HG03342 (cell line): Measurements from ENCODE around the gene BRMS1L.
"Not testable (repeated sequence)": the region's sequence is repeated elsewhere in the genome, so short reads cannot be mapped to it uniquely, and the experiment has no call there.

ENCODE experiments used
- ATAC-seq: cut with Tn5 transposase; IDR thresholded peaks from one replicate; pipeline ENCODE4 v1.9.1; 2021; ENCODE audit warnings: mild to moderate bottlenecking, moderate library complexity; ENCODE audit not compliant: unreplicated experiment

Gene BRMS1L, protein sequence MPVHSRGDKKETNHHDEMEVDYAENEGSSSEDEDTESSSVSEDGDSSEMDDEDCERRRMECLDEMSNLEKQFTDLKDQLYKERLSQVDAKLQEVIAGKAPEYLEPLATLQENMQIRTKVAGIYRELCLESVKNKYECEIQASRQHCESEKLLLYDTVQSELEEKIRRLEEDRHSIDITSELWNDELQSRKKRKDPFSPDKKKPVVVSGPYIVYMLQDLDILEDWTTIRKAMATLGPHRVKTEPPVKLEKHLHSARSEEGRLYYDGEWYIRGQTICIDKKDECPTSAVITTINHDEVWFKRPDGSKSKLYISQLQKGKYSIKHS

DNA sequence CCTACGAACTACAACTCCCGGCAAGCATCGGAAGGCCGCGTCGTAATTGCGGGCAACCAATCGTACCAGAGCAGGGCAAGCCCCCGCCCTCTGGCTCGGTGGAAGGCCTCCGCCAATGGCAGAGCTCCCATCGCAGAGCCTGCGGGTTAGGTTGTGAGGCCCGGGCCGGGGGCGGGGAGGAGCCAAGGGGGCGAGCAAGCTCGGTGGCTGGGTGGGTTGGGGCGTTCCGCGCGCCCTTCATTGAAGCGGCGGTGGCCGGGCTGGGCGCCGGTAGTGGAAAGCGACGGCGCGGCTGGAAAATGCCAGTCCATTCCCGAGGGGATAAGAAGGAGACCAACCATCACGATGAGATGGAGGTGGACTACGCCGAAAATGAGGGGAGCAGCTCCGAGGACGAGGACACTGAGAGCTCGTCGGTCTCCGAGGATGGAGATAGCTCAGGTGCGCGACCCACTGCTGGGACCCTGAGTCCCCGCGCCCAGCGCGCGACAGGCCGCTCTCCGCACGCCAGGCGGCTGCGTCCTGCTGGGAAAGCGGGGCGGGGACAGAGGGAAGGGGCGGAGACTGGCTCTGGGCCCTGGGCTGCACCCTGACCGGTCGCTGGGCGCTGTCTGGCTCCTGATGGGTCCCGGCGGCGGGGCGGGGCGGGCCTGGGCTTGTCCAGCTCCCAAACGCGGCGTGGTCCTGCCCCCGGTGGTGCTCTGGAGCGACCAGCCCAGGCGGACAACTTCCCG lies at the start of gene BRMS1L:
Gene BRMS1L, plus strand, starts transcription at position 121 of the 734 bp plus-strand sequence. Its CDS starts 179 bp downstream, at position 300.
- ATAC-seq, result peak; percentile 98

DNA sequence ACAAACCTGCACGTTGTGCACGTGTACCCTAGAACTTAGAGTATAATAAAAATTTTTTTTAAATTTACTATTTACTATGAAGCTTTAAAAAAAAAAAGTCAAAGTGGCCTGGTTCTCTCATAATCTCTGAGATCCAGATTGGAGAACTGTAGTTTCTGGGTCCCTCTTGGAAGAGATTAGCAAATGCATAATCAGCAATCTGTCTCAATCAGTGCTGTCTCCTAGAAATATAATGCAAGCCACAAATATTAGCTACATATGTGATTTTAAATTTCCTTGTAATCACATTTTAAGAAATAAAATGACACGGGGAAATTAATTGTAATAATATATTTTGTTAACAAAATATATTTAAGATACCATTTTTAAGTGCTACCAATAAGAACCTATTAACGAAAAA lies 49.3 kb upstream of the BRMS1L start:
- no peak for ATAC-seq

DNA sequence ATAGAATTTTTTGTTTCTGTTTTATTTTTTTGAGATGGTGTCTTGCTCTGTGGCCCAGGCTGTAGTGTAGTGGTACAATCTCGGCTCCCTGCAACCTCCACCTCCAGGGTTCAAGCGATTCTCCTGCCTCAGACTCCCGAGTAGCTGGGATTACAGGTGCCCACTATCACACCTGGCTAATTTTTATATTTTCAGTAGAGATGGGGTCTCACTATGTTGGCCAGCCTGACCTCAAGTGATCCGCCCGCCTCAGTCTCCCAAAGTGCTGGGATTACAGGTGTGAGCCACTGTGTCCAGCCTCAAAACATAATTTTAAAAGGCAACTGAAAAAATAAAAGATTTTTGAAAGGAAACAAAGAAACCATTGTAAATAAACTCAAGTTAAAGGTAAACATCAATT lies 48.6 kb upstream of the BRMS1L start:
- not testable (repeated sequence) for ATAC-seq

DNA sequence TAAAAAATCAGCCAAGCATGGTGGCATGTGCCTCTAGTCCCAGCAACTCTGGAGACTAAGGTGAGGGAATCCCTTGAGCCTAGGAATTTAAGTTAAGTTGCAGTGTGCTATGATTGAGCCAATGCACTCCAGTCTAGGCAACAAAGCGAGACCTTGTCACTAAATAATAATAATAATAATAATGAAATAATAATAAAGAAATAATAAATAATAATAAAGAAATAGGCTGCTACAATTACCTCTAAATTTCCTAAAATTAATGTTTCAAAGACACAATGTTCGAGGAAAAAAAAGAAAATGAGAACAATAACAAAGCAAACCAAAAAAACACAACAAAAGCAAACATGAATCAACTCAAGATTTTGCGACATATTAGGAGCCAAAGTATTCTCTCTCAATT lies 46.8 kb upstream of the BRMS1L start:
- no peak for ATAC-seq

DNA sequence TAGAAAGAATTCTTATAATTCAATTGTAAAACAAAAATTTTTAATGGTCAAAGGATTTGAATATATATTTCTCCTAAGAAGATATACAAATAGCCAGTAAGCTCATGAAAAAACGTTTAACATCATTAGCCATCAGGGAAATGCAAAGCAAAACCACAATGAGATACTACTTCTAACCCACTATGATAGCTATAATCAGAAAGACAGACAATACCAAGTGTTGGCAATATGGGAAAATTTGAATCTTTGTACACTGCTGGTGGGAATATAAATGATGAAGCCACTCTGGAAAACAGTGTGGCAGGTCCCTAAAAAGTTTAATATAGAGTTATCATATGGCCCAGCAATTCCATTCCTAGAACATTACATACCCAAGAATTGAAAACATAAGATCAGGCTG lies 42.4 kb upstream of the BRMS1L start:
- ATAC-seq, result no peak

DNA sequence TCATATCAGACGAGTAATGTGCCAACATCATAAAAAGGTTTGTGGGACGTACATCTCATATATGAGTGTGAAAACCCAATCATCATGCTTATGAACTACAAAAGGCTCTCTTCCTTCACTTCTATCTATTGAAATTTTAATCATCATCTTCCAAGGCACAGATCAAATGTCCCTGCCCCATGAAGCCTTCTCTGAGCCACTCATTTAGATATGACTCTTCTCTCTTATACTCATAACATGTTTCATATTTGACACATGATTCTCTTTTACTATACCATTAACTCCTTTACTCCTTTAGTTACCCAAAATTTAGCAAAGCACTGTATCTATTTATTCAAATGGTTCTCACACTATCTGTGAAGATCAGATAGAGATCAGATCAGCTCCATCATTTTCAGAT lies 39.3 kb upstream of the BRMS1L start:
- no peak for ATAC-seq

DNA sequence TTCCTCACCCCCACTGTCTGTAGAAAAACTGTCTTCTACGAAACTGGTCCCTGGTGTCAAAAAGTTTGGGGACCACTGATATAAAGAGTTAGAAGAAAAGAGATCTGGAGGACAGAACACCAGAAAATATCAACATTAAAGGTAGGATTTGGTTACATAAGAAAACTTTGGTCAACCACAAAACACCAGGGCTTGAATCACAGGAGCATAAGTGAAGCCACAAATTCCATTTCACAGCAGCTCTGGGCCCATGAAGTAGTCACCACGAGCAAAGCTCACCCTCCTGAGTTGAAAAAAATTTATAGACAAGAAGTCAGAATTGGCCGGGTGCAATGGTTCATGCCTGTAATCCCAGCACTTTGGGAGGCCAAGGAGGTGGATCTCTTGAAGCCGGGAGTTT lies 36.5 kb upstream of the BRMS1L start:
- no peak for ATAC-seq

DNA sequence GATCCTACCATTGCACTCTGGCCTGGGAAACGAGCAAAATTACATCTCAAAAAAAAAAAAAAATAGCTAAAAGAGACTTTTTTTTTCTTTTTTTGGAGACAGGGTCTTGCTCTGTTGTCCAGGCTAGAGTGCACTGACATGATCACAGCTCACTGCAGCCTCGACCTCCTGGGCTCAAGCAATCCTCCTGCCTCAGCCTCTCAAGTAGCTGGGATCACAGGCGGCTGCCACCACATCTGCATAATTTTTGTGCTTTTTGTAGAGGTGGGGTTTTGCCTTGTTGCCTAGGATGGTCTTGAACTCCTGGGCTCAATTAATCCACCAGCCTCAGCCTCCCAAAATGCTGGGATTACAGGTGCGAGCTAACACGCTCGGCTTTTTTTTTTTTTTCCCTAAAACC lies 28.3 kb upstream of the BRMS1L start:
- ATAC-seq, result no peak

DNA sequence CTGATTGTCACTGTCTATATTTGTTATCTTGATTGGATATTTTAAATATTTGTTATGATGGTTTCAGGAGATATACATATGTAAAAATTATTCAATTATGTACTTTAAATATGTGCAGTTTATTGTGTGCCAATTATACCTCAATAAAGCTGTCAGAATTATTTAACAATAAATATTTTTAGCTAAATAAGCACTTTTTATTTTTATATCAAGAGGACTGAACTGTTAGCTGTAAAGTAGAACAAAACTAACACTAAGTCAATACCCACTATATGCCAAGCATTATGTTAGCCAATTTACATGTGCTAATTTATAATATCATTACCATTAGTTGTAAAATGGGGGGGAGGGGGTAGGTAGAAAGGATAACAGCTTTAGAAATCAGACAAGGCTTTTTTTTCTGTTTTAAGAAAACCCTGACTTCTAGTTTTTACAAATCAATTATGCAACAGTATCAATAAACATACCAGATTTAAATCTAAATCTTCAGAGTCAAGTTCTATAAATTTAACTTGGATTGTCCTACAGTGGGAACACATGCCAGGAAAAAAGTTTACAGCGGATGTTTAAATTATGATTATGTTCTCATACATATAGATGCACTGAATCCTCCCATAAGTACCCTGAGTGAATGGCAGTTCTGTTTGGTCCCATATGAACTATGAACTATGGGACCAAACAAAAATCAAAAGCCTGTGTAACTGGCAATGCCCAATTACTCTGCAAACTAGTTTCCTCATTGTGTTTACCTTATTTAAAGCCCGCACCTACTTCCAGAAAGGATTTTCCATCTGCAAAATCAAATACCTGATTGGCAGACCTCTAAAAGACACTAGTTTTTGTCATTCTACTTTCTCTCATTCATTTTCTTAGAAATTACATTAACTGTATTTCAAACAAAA lies 19.9 kb upstream of the BRMS1L start:
- ATAC-seq, result no peak

DNA sequence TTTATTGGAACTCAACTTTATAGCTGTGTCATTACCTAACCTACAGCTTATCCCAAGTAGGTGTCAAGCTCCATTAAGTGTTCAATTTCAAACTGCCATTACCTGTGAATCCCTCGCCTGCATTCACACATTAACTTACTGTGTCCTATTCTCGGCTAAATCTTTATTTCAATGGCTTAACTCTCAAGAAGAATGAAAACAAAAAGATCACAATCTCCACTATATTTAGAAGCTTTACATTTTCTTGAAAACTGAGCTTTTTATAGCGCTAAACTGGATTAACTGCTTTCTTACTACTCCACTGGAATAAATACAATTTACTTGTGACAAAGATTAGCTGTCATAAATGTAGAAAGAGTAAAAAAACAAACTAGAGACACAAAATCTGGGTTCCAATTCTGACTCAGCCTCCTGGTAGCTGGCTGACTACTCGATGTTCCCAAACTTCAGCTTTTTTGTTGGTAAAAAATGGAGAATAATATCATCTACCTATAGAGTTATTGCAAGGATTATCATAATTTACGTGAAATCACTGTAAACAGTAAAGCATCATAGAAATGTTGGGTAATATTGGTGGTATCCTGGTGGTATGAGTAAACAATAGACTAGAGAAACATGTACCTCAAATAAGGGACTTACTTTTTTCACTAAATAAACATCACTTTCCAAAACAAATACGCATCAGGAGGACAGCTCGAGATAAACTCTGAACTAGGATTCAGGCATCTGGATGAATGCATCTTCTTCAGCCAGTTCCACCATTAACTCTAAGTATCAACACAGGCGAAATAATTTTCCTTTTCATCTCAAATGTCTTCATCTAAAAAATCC lies 18.8 kb upstream of the BRMS1L start:
- ATAC-seq, result no peak

DNA sequence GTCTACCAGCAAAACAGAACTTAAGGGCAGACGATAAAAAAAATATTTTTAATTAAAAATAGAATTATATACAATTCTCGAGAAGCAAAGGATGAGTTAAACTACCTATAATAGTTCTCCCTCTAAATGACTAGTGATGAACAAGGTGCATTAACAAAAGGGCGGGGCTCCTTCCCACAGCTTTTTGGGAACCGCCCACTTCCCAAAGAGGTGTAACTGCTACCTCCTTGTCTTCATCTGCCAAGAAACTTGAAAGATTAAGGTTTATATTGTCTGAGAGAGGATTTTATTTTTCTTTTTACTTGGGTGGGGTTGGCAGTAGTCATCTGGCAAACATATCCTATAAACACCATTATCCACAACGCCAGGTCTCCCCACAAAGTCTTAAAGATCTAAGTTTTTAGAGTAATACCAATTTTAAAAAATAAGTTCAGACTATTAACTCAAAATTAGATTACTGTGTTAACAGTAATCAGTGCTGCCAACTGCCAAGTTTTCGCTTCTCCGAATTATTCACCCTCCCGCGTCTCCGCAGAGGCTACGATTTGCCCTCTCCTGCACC lies 18.0 kb upstream of the BRMS1L start:
- ATAC-seq, result no peak

DNA sequence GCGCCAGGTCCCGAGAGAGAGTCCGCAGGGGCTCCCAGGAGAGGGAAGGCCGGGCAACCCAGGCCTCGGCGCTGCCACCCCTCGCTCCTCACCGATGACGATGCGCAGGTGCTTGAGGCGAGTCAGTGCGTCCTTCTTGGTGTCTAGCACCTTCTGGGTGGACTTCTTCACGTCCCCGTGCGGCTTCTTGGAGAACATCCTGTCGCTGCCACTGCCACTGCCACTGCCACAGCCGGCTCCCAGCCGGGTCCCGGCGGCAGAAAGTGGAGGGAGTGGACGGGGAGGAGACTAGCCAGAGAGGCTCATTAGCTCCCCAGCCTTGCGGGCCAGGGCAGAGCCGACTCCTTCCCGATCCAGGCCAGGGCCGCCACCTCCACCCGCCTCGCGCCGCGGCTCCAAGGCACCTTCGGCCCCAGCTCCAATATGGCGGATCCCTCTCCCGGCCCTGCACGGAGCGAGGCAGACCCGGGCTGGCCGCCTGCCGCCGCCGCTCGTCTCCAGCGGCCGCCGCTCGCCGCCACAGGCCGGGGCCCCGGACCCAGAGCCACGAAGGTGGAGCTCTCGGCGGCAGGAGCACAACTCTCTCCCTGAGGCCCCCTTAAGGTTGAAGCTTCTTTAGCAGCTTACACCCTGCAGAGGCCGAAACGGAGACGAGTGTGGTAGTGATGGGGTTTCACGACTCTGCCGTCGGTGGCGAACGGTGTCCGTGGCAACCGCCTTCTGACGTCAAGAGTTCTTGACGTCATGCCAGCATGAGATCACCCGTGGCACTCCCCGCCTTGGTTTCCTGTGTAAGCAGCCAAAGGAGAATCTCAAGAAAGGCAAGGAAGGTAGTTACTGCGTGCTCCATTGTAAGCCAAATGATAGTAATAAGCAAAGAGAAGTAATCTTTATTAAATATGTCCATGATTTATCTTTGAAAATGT lies 17.2 kb upstream of the BRMS1L start, which contains the start of gene RALGAPA1:
Gene RALGAPA1, minus strand, starts transcription at position 658 of the 926 bp plus-strand sequence. Its CDS starts 460 bp downstream, at position 198.
- ATAC-seq, result peak; percentile 98

DNA sequence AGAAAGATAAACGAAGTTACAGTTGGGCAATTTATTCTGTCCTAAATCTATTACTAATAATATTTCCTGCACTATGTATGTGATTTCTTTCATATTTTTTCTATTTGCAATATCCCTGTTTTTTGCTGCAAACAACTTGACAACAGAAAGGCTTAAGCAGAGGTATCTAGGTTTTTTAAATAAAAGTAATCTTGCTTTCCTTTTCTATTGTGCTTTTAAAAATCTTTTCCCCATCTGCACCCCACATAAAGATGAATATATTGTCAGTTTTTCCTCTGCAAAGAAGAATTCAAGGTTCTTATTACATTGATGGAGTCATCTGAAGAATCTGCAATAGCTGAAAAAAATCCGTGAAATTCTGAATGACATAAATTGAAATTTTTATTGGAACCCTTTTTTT lies 16.5 kb upstream of the BRMS1L start:
- ATAC-seq, result no peak

DNA sequence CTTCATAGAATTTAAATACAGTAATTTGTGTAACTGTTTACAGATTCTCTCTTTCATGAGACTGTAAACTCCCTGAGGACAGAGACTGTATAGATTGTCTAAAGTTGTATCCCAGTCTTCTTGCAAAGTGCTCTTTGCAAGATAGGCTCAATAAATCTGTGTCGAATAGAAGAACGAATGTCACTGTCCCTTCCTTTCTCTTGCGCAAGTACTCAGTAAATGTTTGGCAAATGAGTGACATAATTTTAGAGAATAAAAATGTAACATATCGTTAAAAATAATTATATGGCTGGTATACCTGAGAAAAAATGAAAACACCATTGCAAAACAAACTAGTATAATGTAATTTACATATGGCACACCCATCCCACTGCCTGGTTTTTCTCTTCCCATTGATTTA lies 15.2 kb upstream of the BRMS1L start:
- ATAC-seq, result no peak

DNA sequence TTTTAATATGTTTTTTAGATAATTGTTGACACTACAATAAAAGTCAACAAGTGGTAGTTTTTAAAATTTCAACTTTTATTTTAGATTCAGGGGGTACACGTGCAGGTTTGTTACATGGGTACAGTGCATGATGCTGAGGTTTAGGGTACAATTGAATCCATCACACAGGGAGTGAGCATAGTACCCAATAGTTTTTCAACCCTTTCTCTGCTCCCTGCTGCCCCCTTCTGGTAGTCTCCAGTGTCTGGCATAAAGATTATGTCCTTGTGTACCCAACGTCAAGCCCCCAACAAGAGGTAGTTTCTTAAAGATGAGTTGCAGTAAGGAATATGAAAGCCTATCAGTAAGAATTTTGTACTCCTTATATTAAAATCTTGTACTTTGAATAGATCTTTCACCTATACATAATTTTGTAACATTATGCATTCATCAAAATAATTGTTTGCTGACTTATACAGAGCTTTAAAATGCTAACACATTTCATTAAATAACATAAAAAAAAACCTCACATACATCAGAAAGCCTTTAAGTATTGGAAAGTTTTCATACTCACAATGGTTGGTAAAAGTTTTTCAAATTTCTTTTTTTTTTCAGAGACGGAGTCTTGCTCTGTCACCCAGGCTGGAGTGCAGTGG lies 11.7 kb upstream of the BRMS1L start:
- peak; percentile 81 for ATAC-seq

DNA sequence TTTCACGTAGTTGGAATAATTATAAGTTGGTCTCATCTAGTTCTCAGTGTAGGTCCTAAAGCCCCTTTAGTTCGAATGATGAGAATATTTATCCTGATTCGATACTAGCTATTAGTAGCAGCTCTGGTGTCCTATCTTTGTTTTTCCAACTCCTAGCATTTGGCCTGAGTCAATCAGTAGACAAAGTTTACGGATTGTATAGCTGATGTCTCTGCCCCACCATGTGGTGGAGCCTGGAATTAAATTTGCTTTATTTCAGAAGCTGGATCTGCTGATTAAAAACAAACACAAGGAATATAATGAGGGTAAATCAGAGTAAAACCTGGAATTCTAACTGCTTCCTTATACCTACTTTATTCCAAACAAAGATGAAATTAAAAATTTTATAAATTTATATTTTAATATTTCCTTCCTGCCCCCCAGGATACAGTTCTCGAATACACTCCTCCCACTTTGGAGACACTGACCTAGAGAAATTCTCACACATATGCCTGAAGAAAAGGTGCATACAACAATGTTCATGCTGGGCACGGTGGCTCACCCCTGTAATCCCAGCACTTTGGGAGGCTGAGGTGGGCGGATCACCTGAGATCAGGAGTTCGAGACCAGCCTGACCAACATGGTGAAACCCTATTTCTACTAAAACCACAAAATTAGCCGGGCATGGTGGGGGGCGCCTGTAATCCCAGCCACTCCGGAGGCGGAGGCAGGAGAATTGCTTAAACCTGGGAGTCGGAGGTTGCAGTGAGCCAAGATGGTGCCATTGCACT lies 7.6 kb upstream of the BRMS1L start:
- no peak for ATAC-seq

DNA sequence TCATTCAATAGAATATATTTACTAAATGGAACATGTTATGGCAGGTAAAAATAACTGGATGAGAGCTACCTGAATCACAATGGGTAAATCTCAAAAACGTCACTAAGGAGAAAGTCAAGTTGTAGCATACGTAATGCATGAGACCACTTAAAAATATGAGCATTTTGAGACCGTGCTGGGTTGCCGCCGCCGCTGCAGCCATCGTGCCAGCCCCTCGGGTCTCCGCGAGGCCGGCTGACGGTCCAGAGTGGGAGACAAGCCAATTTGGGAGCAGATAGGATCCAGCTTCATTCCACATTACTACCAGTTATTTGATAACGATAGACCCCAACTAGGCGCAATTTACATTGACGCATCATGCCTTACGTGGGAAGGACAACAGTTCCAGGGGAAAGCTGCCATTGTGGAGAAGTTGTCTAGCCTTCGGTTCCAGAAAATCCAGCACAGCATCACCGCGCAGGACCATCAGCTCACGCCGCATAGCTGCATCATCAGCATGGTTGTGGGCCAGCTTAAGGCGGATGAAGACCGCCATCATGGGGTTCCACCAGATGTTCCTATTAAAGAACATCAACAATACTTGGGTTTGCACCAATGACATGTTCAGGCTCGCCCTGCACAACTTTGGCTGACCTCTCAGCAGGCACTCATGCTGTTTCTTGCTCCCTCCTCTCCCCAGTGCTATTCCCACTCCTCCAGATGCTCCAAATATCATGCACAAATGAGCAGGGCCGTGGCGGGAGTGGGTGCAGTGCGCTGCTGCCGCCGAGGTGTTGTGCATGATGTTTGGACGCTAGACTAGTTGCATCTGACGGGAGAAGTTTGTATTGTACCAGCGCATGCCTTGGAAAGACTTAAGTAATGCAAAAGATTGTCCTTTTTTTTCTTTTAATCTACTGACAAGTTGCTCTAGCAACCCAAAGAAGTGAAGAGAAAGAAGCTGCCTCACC lies 6.3 kb upstream of the BRMS1L start:
- ATAC-seq, result no peak
